GM19240 (cell line): ENCODE data around the gene FGD4.
"Not testable (repeated sequence)": the region's sequence is repeated elsewhere in the genome, so short reads cannot be mapped to it uniquely, and the experiment has no call there.

ENCODE experiments used
- DNase-seq: peaks from one replicate; pipeline ENCODE4 v3.0.0; 2011; ENCODE audit warnings: low spot score; ENCODE audit not compliant: insufficient read length

FGD4 gene

DNA sequence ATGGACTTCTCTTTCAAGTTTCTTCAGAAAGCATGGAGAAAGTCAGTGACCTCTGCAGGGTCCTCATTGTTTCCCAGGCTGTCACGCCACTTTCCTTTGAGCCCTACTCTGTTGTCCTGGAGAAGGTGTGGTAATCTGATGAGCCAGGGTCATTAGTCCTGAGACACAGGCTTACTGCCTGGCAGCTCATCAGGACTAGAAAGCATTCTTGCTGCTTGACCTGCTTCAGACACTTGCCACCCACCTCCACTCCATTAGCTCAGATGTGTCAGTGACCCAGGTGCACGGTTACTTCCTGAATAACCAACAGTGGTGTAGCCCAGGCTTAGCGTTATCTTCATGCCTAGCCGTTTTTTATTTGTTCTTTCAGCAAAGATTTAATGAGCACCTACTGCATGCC, 93.9 kb downstream of the FGD4 start:
- DNase-seq, result no peak

DNA sequence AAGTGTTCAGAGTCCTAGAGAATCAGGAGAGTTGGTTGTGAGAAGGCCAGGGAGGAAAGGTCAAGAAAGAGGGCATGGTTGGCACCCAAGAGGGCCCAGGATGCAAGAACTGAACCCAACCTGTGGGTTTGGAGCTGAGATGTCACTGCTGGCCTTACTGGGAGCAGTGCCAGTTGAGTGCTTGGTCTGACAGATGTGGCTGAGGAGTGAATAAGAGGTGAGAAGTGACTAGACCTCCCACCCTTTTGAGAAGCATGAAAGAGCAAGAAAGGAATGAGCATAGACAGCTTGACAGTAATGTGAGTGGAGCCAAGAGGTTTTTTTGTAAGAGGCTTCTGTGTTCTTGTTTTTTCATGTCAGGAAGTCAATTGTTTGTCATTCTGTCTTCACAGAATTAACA, 95.3 kb downstream of the FGD4 start:
- no peak for DNase-seq

- DNase-seq, result no peak
Measured at GRCh38 chr12:32496946-32497345, 97.6 kb downstream of the FGD4 start.

DNA sequence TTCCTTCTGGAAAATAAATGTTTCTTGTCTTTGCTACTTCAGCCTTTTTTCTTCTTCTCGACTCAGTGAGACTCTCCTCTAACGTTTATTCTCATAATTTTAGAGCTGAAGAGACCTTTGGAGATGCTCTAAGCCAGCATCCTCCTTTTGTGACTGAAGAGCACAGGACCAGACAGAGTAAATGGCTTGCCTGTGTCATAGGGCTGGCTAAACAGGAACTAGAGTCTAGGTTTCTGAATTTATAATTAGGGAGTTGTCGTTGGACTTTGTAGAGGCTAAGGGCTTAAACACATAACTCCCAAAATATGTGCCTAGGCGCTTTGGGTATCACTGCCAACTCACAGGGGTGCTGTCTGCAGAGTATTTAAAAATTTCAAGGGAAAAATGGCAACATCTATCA, 98.5 kb downstream of the FGD4 start:
- DNase-seq, result no peak

DNA sequence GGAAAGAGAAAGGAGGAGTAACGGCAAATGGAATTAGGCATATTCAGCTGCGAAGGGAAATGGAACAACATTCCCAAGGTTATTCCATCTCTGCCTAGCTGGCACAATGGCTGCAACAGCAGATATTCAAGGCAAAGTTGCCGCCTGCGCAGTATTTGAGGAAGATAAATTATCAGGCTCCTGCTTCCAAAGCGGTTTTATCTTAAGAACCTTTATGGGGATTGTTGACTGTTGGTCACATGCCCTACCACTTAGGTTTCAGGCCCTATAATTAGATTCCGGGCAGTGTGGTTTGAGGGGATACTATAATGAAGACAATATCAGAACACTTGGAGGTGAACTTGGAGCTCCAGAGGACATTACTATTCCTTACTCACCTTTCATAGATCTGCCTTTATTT, 99.7 kb downstream of the FGD4 start:
- no peak for DNase-seq

GRCh38 chr12:32501835-32502333, 102.5 kb downstream of the FGD4 start:
- no peak for DNase-seq

DNA sequence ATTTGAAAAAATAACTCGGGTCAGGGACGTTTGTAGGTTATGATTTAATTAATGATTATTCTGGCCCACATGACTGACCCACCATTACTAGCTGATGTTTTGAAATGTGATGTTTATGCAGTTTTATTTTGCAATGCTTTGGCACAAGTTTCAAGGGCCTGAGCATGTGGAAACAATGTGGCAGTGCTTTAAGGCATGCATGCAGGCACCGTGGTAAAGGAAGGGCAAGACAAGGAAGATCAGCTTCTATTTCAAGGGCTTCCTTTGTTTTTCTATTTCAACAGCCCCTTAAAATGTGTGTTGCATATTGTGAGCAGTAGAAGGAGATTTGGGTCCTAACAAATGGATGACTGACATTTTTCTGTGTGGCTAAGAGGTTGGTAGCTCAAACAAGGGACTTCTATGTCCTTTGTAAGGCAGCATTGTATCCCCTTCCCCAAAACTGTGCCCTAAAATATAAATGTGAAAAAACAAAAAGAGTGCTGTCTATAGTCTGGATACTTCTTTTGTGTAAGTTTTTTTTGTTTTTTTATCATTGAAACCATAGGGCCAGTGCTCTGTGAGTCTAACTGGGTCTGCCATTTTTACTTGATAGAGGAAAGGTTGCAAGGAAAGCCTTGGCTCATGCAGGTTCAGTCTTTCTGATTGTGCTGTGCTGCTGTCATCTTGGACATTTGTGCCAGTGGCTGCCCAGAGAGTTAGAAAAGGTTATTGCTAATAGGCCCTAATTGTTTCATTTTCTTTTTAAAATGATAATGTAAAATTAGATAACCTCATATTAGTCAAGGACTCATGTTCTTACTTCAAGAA, 103.5 kb downstream of the FGD4 start:
- DNase-seq, result no peak

DNA sequence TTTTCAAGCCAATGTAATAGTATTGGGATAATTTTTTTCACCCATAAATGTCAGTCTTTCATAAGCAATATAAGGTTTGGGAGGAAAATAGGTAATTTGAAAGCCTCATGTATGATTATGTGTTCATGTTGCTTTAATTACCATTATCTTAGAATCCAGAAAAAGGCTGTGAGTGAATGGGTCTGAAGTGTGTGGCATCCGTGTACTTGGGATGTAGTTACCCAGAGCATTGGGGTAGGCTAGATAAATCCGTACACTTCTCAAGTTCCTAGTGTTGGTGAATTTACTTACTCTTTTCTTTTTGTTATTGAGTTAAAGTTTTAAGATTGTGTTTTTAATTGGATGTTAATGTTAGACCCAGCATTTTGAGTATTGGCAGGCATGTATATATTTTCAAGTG, 104.4 kb downstream of the FGD4 start:
- DNase-seq, result no peak

DNA sequence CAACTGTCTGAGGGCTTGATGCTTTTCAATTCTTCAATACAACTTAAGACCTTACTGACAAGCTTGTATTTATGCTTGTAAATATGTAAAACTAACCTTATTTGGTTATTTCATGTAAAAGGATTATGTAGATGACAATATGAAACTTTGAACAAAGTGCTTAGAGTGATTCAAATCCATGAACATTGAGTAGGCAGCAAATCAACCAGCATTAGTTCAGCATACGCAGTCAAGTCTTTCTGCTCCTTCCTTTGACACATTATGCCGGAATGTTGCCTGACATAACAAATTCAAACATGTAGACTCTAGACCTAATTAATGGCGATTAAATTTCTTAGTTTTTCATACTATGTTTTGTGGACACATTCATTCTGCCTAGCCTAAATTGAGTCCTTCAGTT, 105.2 kb downstream of the FGD4 start:
- DNase-seq, result no peak

- no peak for DNase-seq
Measured at GRCh38 chr12:32505067-32505945, 105.9 kb downstream of the FGD4 start.

DNA sequence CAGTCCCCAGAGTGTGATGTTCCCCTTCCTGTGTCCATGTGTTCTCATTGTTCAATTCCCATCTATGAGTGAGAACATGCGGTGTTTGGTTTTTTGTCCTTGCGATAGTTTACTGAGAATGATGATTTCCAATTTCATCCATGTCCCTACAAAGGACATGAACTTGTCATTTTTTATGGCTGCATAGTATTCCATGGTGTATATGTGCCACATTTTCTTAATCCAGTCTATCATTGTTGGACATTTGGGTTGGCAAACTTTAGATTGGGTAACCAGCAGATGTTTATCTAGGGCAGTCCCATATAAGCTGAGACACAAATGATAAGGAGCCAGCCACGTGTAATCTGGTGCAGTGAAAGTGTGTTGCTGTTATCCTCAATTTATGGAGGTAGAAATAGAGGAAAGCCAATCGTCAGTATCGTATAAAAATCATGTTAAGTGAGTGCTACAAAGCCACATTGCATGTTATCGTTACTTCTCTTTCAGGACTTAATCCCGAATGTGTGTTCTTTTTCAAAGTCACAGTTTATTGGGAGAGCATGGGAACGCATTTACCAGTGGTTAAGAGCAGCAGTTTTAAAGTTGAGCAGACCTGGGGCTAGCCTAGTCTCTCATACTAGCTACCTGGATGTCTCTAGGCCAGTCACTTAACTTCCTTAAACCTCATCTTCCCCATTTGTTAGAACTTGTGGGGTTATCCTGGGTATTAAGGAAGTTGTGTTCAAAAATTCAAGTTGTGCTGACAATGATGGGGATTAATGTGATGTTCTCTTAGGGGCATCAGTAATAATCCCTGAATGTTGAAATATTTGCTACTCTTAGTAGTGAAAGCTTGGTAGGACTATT, 108.0 kb downstream of the FGD4 start:
- DNase-seq, result not testable (repeated sequence)

DNA sequence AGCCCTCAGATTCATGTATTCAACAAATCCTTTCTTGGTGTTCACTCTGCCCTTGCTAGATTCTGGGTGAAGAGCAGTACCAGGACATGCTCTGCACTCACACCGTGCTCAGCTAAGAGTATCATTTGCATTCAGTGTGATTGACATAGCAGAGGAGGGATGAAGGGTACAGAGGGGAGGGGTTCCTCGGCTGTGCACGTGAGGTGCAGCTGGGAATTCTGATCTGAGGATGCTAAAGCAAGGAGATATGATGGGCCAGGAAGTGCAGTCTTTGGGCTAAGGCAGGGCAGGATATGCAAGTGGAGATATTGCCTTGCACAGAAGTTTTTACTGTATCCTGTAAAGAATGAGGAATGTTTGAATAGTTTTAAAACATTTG, 108.6 kb downstream of the FGD4 start:
- DNase-seq, result no peak

DNA sequence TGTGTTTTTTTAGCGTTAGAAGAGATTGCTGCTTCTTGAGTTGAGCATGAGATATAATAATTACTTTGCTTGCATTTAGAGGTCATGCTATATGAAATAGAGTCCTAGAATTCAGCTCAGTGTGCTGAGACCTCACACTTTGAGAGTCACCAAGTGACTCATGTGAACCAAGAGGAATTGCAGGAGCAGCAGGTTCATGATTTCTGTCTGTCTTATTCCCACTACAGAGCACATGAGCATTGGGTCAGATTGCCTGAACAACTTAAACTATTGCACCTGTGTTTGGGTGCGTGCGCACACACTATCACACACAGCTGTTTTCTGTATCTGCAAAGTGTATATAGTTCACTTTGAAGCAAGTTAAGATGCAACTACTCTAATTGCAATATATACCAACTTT, 109.3 kb downstream of the FGD4 start:
- DNase-seq, result no peak

DNA sequence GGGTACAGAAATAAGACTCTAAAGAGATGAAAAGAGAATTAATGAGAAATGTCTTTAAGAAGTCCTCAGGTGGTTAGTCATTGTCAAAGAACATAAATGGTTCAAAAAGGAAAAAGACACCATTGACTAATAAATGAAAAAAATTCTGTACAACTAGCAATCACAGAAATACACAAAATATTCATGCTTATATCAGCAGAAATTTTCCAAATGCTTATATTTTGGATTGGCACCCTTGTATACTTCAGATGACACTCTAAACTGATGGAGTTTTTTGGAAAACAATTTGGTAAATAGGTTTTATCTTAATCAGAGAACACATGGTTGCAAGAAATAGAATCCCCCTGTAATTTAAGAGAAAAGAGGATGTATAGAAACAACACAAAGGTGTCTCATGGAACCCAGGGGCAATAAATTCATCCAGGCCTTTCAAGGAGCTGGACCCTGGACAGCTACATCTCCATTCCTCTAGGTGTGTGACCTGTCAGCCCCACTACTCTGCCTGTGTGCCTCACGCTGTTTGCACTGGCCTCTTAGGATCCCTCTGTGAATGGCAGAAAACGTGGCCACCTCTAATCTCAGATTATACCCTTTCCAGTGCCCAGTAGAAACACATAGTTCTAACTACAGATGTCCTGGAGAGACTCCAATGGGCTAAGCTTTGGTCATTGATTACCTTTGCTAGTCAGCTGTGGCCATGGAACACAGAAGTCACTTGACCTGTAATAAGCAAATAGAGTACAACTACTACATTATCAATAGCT, 110.2 kb downstream of the FGD4 start:
- DNase-seq, result no peak

DNA sequence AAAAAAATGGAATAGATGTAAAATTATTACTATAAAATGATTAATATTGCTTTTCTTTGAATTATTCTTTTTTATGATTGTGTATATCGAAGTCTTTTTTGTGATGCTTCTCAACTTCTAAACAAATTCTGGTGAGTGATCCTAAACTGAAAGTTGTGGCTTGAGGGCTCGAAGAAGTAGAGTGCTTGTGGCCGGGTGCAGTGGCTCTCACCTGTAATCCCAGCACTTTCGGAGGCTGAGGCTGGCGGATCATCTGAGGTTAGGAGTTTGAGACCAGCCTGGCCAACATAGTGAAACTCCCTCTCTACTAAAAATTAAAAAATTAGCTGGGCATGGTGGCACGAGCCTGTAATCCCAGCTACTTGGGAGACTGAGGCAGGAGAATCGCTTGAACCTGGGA, 112.6 kb downstream of the FGD4 start:
- not testable (repeated sequence) for DNase-seq

DNA sequence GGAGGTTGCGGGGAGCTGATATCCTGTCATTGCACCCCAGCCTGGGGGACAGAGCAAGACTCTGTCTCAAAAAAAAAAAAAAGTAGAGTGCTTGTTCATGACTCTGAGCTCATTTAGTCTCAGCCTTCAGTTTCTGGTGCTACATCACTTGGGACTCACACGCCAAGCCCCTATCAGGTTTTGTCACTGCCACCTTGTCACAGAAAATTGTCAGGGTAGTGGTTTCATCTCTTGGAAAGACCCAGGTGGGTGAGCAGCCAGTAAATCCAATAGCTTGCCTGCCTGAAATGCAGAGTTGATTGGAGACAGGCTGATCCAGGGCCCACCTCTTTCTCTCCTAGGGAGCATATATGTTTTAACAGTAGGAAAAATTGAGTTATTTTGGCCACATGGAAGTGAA, 113.0 kb downstream of the FGD4 start:
- DNase-seq, result no peak

DNA sequence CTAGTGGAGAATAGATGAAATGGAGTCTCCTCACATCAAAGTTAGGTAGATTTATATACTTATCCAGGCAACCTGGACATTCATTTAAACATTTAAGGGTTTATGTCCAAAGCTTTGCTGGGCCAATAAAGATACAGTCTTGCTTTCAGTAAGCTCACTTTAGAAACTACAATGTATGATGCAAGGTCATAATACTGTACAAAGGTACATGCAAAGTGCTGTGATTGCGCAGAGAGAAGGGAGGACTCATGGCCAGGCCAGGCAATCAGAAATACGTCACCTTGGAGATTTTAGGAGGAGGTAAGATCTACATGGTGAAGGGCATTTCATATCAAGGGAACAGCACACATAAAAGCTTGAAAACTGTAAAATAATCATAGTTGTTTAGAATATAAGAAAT, 113.6 kb downstream of the FGD4 start:
- DNase-seq, result no peak

DNA sequence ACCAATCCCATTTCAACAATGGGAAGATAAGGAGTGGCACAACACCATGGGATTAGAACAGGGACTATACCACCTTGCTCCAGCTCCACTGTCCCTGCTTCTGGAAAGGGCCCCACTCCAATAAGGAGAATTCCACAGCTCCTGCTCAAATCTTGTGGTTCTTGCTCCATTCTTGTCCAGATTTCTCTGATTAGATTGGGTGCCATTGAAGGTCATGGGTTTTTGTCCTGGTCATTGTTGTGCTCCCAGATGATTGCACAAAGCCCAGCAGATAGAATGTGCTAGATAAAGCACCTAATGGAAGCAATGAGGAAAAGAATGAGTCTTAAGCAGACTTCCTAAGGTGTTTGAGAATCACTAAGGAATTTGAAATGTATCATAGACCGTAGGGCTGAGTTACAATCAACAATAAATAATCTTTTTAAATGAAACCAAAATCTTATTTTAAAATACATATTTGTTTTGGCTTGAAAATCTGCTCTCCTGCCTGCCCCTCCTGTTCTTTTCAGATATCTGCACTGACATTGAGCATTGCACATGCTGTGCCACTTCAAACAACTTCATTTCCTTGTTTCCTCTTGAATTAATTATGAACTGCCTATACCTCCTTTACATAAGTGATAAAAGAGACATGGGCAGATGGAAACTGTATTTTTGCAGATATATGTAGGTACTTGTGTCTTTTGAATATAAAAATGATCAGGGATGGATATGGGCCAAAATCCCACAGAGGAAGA, 115.9 kb downstream of the FGD4 start:
- no peak for DNase-seq

DNA sequence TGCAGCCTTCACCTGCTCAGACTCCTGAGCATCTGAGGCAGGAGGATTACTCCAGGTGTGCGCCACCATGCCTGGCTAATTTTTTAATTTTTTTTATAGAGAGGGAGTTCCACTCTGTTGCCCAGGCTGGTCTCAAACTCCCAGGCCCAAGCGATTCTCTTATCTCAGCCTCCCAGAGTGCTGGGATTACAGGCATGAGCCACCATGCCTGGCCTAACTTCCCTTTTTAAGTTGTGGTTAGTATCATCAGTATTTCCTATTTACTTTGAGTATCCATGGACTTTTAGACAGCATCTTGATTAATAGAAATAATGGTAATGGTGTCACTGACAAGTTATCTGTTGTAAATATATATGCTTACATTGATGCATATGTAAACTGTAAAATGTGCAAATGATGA, 116.9 kb downstream of the FGD4 start:
- DNase-seq, result no peak

GRCh38 chr12:32517966-32518365, 118.6 kb downstream of the FGD4 start:
- DNase-seq, result no peak
